ENCODE data around the gene PACRG.
A peak's percentile ranks its signal among the peaks of the same experiment; 100 is the strongest.

The PACRG gene

DNA sequence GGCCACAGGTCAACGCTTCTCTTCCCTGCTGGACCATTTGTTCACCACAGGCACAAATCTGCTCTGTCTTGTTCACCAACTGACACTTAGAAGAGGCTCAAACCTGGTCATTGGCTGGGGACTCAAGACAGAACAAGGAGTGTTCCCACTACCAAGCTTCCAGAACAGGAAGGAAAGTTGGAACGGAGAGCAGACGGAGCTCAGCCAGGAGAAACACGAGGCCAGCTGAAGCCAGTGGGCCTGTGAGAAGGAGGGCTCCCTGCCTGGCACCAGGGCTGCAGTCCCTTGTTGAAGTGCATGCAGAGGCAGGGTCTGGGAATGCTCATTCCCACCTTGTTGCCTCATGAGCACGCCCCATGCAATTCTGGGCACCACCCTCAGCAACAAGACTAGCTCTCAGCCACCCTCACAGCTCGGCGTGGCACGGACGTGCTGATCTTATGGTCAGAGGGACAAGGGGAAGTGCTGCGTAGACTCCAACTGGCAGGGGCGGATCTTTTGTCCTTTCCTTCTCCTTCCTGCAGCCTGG lies 450.2 kb downstream of the PACRG start:
- DNase-seq (ENCODE audit: low spot score), result no peak

DNA sequence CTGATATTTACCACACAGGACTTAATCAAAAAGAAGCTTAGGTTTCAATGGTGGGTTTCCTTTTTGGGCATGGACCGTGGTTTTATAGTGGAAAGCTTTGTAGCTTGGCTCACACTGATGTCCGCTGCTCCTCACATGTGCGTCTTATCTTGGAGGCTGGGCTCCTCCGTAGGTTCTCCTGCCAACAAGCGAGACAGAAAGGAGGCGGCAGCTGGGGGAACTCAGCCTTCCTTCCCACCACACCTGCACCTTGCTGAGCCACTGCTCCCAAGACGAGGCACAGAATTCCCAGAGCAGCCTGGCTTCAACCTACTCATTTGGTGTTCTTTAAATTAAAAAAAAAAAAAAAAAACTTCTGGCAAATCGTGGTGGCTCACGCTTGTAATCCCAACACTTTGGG lies 451.3 kb downstream of the PACRG start:
- no peak for DNase-seq (ENCODE audit: low spot score)

DNA sequence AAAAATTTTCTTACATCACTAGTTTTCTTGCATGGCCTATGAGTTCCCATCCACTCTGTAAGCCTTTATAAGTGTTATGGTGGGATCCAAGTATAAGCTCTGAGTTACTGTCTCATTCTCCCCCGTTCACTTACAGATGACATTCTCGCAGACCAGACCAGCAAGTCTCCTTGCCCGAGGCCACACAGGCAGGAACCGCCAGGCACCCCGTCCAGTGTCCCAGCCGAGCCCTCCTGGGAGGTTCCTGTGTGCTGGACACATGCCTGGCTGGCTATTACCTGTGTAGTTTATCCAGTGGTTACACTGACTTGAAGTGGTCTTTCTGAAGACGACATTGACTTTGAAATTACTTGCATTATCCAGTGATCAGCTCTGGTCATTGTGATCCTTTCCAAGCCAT lies 451.9 kb downstream of the PACRG start:
- no peak for DNase-seq (ENCODE audit: low spot score)

DNA sequence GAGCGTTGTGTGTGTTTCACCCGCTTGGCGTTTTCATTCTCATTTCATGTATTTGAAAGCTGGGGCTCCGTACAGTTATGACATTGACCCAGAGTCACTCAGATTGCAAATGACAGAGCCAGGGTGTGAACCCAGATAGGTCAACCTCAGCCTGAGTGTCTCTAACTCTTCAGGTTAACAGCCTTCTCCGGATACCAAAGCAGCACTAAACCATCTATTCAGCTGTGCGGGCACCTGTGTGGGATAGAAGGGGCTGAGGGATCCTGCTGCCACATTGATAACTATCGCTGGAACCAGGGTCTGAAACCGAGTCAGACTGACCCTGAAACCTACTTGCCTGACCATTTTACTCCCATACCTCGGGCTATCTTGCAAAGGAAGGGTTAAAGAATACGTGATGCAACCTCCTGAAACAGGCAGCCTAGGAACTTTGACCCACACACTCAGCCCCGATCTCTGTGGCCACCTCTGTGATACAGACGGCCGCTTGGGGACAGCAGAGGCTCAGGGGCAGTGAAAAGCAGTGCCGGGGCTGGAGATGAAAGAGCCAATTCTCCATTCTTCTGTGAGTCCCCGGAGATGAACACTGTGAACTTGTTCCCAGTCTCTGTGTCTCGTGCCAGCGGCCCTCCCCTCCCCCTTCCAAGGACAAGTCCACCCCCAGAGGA lies 453.2 kb downstream of the PACRG start:
- DNase-seq (ENCODE audit: low spot score), result peak; percentile 78

DNA sequence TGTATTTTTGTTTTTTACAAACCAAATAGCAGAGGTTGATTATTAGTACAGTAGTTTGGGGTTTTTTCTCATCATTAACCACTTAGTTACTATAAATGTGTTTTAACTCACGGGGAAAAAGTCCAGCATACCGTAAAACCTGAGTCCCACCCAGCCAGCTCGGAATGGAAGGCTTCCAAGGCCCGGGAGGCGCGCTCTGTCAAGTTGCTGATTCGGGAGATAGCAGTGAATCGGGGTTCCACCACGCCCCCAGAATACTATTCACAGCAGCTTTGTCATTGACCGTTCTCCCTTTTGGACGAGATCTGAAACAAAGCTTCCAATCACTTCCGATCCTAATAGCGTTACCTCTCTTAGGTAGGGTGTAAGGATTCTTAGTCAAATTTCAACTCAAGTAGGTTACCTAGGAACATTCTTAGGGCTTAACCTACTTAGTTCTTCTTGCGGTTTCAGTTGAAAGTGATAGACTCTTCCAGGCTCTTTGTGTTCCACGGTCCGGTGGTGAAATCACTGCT lies 453.9 kb downstream of the PACRG start:
- DNase-seq (ENCODE audit: low spot score), result no peak

DNA sequence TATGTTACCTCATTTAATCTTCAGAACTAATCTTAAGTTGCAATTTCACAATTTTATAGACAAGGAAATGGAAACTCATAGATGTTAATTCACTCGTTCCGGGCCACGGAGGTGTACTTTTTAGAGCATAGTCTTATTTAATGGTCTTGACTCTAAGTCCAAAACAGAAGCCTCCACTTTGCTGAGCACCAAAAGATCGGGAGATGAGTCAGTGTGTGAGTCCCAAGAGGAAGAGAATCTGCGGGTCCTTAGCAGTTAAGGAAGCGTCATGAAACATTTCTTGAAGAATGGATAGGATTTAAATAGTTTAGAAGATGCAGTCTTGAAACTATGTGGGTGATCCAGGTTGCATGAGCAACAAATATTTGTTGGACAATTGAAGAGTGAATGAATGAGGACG lies 454.9 kb downstream of the PACRG start:
- DNase-seq (ENCODE audit: low spot score), result no peak

DNA sequence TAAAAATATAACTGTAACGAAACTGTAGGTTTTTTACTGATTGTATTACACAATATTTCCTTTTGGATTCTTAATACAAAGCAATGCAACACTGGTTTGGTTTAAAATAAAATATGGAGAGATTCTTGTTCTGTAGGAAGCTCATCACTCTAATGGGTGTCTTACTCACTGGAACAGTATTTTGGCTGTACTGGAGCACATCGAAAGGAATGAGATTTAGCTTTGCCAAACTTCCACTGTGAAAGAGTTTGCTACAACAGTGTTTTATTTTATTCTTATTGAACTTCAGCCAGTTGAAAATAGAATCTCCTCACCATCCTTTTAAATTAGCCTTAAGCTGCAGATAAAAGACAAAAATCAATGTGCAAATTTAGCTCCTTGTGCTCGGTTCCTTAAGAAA lies 456.0 kb downstream of the PACRG start:
- no peak for DNase-seq (ENCODE audit: low spot score)

DNA sequence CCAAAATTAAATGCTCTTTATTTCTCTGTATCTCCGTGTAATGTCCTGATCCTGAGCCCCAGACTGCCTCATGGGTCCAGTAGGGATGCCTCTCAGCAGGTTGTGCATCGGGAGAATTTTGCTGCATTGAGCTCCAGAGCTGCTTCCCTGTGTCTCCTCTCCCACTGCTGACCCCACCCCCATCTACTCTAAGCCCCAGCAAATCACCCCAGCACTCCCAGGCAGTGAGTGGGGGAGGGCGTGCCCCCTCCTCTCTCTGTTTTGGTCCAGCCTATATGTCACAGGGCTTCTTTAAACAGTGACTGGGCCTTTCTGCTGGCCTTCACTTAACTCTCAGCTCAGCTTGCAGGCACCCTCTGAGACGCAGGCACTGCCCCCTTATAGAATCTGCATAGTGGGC lies 458.0 kb downstream of the PACRG start:
- DNase-seq (ENCODE audit: low spot score), result no peak

DNA sequence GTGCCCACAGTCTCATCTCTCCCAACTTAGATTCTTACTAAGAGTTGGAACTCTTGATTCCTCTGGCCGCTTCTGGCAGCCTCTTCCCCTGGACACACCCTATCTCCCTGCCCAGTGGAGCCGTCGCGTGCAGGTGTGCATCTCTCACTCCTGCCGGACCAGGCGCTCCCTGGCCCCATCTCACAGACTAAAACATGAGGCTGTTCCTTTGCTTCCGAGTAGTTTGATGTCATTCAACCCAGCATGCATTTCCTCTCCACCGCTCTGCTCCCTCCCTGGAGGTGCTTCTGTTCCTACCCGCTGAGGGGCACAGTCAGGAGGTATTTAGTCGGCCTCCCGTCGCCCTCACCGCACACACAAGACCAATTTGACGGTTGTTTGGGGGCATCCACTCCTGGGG lies 458.8 kb downstream of the PACRG start:
- DNase-seq (ENCODE audit: low spot score), result no peak

DNA sequence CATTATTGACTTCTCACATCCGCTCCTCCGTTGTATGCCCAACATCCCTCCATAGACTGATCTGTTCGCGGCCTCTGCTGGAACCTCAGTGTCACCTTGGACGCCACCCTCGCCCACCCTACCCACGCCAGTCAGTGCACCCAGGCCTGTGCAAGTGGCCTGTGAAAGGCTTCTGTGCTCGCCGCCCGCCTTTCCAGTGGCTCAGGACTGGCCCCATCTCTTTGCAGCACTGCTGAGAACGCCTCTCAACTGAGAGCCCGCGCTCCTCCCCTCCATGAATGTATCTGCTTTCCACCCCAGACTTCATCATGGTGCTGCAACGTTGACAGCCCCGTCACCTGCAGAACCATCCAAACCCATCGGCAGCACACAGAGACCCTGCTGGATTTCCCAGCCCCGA lies 459.4 kb downstream of the PACRG start:
- DNase-seq (ENCODE audit: low spot score), result no peak

DNA sequence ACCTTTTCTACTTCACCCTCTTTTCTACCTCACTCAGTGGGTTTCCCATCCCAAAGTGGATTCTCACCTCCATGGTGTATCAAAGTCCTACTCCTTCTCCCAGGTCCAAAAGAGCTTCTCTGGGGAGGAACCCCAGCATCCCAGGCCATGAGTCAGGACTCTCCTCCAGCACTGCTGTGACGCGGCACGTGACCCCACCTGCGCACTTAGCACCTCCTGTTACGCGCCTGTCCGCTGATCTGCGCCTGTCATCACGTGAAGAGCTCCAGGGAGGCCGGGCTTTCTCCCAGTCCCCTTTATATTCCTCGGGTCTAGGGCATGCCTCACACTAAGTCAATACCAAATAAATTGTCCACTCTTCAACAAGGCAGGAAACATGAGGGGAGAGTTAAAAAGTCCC lies 459.8 kb downstream of the PACRG start:
- DNase-seq (ENCODE audit: low spot score), result no peak

DNA sequence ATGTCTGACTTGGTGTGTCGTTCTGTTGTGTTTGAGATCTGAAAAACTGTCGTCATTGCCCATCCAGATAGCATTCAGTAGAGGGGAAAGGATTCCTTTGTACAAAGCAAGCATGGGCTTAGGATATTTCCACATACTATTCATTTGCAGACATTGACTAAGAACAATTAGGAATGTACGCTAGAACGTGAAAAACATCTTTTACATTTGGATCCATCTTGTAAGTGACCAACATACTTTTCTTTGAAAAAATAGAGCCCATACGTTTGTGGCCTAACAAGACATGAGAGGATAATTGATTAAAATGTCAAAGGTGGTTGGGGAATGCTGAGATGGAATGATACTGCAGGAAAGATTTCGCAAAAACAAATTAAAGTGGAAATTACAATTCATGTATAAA lies 461.0 kb downstream of the PACRG start:
- DNase-seq (ENCODE audit: low spot score), result no peak

DNA sequence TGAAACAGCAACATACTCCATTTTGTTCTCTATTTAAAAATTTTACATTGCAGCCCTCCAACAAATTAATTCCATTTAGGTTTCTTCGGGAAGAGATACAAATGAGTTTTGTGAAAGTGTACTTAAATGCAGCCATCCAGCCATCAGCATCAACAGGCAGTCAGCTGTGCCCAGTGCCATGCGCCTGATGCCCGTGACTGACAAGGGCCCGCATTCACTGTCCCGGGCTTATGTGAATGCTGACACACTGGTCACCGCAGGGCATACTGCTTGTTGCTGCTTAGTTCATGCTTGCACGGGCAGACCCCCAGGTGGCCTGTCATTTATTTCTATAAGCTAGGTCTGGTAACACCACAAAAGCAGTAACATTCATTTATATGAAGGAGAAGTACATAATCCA lies 461.8 kb downstream of the PACRG start:
- no peak for DNase-seq (ENCODE audit: low spot score)

DNA sequence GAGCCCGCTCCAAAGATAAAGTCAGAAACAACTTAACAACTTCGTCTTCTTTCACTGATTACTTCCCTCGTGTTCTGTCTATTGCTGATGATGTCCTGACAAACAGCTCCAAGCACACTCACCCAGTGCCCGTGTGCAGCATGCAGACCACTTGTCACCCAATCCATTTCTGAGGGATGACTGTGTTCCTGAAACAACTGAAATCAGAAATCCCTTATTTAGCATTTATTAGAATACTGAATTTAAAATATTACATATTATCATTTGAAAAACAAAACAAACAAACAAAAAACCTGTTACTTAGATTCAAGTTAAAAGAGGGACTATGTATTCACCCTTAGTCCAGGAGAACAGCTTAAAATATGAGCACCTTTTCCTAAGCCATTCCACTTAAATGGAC lies 463.0 kb downstream of the PACRG start:
- no peak for DNase-seq (ENCODE audit: low spot score)

DNA sequence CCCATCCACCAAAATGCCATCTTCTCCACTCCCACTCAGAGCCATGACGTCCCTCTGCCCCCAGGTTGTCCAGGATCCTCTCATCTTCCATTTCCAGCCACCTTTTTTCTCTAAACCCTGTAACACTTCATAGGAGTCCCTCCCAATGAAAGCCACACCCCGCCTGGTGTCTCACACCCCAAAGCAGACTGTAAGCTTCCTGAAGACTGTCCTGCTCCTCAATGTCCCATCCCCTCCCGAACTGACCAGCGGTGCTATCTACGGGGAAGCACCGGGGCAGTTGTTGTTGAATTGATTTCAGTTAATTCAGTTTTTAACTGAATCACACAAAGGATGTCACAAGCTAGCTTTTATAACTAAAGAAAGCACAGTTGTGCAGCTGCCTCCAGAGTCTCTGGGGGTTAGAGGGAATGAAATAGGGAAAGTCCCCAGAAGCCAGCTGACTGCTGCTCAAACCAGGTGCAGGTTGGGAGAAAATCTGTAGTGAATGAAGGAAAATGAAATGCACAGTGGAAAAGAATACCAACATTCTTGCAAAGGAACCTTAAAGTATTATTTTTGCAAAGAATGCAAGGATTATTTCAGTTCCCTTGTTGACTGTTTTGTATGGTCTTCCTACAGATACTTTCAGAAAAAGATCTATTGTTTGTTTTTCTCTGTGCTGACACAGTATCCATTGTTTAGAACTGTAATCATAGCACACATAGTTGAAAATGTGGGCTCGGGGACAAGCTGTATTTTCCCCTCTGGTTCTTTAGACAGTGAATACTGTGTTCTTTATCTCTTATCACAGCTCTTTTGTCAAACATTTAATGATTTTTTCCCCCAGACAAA lies 464.1 kb downstream of the PACRG start:
- no peak for DNase-seq (ENCODE audit: low spot score)

DNA sequence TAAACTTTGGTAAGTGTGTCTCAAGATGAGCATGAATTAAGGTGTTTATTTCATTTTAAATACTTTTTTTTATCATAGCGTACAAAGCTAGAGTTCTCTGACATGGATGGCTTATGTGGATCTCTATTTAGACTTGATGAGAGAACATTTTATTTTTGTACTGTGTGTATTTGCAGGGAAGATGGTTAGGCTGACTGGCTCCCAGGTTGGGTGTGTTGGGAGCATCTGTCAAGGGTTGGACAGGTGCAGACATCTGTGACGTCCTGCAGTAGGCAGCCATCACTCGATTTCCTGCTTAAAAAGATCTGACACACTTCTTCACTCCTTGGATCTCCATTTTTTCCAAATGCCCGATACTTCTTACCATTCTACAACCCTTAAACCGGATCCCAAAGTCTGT lies 464.8 kb downstream of the PACRG start:
- no peak for DNase-seq (ENCODE audit: low spot score)

DNA sequence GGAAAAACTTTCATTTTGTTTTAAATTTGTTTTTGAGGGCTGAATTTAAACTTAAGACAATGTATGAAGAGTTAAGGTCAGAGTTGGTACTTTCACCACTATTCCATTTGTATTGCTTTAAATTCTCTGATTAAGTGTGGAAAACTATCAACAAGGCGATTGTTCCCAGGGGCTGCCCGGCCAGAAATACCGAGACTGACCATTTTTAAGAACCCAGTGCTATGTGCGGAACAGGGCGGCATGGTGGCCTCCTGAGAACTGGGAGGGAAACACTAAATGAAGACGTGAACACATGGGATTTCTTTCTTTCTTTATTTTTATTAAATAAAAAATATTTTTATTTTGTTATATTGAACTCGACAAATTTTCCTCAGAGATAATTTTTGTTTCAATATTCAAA lies 465.6 kb downstream of the PACRG start:
- DNase-seq (ENCODE audit: low spot score), result no peak

DNA sequence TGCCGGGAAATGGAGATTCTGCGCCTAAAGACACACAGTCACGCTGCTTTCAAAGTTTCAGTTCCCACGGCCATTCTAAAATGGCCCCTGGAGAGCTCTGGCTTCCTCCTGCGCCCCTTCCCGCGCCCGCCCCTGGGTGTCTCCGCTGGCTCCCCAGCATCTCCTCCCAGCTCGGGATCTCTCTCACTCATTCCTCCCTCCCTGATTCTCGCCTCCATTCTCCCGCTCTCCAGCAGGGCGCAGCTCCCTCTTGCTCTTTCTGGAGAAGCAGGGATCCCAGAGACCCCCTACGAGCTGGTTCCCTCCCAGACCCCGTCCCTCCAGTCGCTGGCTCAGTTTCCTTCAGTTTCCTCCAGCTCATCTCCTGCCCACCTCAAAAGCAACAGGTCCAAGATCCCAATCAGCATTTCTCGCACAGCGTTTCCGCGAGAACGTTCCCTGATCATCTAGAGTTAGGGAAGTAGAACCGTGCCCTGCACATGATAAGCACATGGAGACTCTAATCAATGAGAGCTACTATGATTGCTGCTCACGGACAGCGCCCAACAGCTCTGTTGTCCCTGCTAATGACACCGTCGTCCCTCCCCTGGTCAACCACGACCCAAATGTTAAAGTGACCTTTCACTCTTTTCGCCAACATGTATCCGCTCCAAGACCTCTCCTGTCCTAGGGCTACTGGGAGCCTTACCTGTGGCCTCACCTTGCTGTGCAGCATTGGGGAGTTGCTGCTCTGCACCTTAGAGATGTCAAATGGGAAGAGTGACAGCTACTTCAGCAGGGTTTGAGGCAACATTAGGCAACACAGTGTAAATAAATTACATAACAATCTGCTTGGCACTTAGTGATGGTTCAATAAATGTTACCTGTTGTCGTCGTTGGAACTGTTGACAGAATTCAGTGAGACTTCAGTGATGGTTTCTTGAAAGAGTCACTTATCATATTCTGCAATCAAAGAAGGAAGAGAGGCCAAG lies 468.2 kb downstream of the PACRG start:
- DNase-seq (ENCODE audit: low spot score), result no peak

DNA sequence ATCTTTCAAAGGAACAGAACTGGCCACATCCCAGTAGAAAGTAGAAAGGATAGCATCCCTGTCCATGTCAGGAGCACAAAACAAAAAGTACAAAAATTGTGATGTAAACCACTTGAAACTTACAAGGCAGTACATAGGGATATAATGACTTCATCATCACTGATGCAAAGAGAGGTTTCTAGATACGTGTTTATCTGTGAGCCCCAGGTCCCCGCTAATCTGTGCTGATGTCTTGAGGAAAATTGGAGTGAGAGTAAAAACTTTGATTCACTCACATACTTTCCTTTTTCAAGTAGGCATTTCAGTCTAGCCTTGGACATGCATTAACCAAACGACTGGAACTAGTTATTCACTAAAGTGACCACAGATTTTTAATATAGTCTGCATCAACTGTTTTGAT lies 470.1 kb downstream of the PACRG start:
- no peak for DNase-seq (ENCODE audit: low spot score)

DNA sequence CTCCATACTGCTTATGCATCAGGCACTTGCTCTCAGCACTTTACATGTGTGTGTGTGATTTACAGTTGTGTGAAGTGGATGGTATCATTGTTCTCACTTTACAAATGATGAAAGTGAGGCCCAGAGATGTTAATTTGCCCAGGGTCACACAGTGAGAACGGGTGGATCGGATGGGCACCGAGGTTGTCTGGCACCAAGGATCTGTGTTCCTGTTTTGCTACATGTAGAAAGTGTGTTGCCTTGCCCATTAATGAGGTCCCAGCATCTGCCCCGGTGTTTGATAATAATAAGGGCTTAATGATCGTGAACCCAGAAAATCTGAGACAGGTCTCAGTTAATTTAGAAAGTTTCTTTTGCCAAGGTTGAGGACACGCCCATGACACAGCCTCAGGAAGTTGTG lies 470.6 kb downstream of the PACRG start:
- no peak for DNase-seq (ENCODE audit: low spot score)

DNA sequence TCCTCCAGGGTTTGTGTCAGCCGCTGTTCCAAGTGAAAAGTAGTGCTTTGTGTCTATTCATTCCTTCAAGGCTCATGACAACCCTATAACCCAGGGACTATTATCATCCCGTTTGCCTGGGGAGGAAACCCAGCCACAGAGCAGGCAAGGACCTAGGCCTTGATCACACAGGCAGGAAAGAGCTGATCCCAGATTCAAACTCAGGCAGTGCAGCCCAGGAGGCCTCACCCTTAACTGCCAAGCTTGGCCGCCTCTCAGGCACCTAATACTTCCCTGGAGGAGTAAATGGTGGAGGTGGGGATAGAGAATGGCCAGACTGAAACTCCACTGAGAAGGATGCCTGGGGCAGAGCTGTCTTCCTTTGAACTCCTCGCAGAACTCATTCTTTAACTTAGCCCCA lies 471.6 kb downstream of the PACRG start:
- DNase-seq (ENCODE audit: low spot score), result peak; percentile 48

DNA sequence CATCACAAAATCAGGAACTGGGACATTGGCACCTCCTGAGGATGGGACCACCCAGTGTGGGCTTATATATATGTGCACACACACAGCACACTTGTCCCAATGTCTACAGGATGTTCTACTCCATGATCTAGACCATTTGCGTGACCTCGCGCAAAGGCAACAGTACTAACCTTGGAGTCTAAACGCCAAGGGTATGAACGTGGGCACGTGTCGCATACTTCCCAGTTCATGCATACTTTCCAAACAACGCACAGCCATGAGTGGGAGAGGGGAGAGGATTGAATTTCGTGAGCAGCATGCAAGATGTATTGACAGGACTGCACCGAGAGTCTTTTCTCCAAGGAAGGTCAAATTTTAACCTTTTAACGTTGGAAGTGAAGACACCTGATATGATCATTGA lies 472.5 kb downstream of the PACRG start:
- DNase-seq (ENCODE audit: low spot score), result no peak

Data from ecto neural progenitor cell (in vitro differentiated cells).